GM18519 (cell line): ENCODE data around the gene OCA2.

Experiments used
- ATAC-seq: cut with Tn5 transposase; IDR thresholded peaks from one replicate; pipeline ENCODE4 v1.9.1; 2021; ENCODE audit warnings: mild to moderate bottlenecking, moderate library complexity; ENCODE audit not compliant: unreplicated experiment, low FRiP score

Gene OCA2

GRCh38 chr15:28005004-28005527 lies 94.0 kb downstream of the OCA2 start:
- no peak for ATAC-seq

GRCh38 chr15:28004143-28005003 lies 94.7 kb downstream of the OCA2 start:
- ATAC-seq, result no peak

GRCh38 chr15:28003302-28004037 lies 95.6 kb downstream of the OCA2 start:
- ATAC-seq, result no peak

GRCh38 chr15:28002867-28003266 lies 96.2 kb downstream of the OCA2 start:
- ATAC-seq, result no peak

GRCh38 chr15:28002136-28002861 lies 96.8 kb downstream of the OCA2 start:
- no peak for ATAC-seq

- ATAC-seq, result no peak
These were observed 97.5 kb downstream of the OCA2 start for GRCh38 chr15:28001641-28002040.

GRCh38 chr15:27993996-27994780 lies 104.9 kb downstream of the OCA2 start:
- ATAC-seq, result no peak

- ATAC-seq, result no peak
These were observed 105.6 kb downstream of the OCA2 start for GRCh38 chr15:27993544-27993943.

GRCh38 chr15:27990521-27991515 lies 108.3 kb downstream of the OCA2 start:
- no peak for ATAC-seq

GRCh38 chr15:27989838-27990237 lies 109.3 kb downstream of the OCA2 start:
- ATAC-seq, result no peak

- no peak for ATAC-seq
These were observed 109.7 kb downstream of the OCA2 start for GRCh38 chr15:27989427-27989826.

- ATAC-seq, result no peak
These were observed 114.0 kb downstream of the OCA2 start for GRCh38 chr15:27985099-27985498.

- ATAC-seq, result no peak
These were observed 115.6 kb downstream of the OCA2 start for GRCh38 chr15:27983496-27983895.

- ATAC-seq, result no peak
These were observed 121.4 kb downstream of the OCA2 start for GRCh38 chr15:27977696-27978095.

- ATAC-seq, result no peak
These were observed 125.2 kb downstream of the OCA2 start for GRCh38 chr15:27973886-27974285.

GRCh38 chr15:27970661-27971392 lies 128.3 kb downstream of the OCA2 start:
- no peak for ATAC-seq

GRCh38 chr15:27967541-27967940 lies 131.6 kb downstream of the OCA2 start:
- ATAC-seq, result no peak

- ATAC-seq, result no peak
These were observed 133.6 kb downstream of the OCA2 start for GRCh38 chr15:27965546-27965945.
